T-helper 22 cell (primary cell): Measurements from ENCODE around the gene DNM3.

Experiments used
- DNase-seq: peaks from one replicate; pipeline ENCODE4 v3.0.0-alpha.2; 2020; ENCODE audit warnings: low read depth

DNM3 gene

DNA sequence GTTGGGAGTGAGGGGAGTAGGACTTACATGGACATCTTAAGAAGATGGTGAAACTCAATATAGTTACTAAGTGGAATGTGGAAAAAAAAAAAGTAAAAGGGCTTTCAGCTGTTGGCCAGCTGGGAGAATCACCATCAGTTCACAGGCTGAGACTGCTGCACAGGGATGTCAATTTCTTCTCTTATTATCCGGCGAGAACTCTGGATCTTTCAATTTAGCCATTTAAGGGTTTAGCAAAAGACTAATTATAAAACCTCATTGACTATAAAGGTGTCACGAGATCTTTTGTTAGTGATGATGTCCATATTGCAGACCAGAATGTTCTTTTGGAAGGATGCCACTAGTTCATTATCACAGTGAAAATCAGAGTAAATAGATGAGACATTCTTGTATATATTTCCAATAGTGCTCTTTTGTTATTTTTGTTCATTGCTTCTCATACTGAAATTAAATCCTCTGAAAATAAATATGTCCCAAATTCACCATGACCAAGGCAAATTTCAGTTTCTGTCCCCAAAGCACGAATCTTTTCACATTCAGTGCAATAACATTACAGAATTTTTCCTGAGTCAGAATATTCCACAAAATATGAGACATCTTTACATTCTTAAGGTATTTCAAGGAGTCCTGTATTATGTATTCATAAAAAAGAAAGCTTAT lies 266.1 kb downstream of the DNM3 start:
- DNase-seq = no peak

DNA sequence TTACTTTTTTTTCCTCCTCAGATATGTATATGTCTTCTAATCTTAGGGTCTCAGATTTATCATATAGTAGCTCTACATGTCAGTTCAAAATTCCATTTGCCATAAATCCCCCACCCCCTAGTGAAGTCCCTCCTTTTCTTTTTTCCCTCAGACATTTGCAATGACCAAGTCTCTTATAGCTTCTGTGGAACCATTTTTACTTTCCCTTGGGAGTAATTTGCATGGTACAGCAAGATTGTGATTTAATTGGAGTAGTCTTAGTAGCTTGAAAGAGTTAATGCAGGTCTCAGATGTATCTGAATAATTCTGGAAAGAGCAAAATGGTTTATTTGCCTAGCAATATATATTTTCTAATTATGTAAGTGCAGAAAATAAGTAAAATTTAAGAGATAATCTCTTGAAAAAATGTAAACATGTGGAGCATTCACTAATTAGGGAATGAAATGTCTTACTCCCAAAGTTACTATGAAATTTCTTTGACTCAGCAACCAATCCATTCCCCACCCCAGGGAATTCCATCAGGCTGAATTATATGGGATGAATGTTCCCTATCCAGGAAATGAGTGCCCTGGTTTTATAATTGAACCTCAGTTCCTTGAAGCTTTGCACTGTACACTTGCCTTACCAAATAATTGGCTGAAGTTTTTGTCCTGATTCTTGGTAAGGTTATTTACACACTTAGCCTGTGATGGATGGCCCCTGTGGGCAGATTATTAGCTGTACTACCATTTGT lies 267.0 kb downstream of the DNM3 start:
- no peak for DNase-seq

DNA sequence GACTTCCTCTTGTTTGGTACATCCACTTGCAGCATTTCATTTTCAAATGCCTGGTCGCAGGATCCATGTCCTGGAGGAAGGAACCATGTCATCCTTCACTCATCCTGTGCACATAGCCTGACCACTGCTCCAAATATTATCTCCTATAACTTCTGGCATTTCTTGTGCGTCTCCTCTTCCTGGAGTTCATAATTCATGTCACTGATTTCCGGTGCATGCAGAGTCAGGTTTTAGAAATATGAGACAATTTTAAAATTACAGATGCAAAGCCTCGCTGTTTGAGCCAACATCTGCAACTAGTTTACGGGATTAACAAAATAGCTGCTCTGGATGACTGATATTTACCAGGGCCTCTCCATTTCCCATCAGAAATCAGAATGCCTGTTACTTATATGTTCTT lies 268.1 kb downstream of the DNM3 start:
- no peak for DNase-seq

DNA sequence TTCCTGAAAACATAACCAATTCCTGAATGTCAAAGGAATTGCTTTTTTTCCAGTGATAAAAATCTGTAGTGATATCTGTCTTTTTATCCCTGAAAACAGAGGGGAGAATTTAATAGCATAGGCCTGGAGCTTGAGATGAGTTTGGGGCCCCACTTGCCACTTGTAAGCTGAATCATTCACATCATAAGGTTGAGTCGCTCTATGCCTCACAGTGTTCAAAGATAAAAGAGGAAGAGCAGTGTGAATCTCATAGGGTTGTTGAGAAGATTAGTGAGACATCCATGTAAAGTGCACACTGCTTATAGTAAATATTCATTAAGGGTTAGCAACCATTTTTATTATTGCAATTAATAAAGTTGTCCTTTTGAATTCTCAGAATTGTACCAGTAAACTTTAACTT lies 271.3 kb downstream of the DNM3 start:
- no peak for DNase-seq

DNA sequence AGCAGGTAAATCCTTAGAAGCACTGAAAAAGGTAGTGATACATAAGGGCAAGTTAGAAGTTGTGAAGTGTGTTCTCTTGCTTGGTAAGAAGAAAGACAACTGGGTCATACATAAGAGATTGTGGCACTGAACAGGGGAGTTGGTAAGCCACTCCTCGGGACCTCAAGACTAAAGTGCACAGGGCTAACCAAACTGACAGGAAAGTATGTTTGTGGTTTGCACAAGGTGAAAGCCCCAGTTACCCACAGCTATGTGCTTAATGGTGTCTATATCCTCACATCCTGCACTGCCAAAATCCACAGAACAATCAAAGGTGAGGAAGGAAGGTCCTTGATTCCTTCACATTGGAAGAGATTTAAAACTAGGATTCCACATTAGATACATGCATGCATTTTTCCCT lies 276.5 kb downstream of the DNM3 start:
- no peak for DNase-seq

DNA sequence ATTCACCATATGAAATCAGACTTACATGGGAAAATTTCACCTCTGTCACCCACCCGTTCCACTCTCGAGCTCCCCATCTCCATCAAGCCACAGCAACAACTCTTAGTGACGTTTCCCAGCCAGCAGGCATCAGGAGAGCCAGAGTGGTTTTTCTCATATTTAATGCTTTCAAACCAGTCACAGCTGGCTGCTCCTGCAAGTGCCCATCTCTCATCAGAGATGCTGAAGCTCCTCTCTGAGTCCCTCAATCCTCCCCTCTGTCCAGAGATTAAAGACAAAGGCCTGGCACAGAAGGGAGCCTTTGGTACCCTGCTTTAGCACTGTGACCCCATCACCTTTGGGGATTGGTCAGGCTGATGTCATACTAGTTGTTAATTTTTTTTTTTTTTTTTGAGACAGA lies 277.3 kb downstream of the DNM3 start:
- no peak for DNase-seq

DNA sequence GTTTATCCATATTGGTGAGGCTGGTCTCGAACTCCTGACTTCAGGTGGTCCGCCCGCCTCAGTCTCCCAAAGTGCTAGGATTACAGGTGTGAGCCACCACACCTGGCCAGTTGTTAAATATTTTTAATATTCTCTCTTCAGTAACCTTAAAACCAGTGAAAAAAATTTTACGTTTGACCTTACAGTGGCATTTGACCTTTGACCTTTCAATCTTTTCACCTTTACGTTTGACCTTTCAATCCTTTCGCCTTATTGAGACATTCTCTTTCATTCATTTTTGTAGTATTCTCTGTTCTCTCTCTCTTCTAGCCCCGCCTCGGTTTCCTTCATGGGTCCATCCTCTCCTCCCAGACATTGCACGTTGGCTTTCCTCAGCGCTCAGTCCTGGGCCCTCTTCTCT lies 277.9 kb downstream of the DNM3 start:
- DNase-seq = no peak

DNA sequence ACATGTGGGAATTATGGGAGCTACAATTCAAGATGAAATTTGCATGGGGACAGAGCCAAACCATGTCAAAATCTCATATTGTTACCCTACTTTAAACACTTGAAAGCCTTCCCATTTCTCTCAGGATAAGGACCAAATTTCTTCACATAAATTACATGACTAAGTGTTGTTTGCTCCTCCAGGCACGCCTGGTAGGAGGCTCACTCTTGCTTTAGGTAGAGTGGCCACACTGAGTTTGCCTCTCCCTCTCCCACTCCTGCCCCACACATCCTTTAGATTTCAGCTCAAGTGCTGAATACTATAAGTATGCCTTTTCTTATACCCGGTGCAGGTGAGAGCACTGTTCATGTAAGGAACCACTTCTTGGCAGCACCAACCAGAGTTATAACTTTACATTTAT lies 279.1 kb downstream of the DNM3 start:
- no peak for DNase-seq

DNA sequence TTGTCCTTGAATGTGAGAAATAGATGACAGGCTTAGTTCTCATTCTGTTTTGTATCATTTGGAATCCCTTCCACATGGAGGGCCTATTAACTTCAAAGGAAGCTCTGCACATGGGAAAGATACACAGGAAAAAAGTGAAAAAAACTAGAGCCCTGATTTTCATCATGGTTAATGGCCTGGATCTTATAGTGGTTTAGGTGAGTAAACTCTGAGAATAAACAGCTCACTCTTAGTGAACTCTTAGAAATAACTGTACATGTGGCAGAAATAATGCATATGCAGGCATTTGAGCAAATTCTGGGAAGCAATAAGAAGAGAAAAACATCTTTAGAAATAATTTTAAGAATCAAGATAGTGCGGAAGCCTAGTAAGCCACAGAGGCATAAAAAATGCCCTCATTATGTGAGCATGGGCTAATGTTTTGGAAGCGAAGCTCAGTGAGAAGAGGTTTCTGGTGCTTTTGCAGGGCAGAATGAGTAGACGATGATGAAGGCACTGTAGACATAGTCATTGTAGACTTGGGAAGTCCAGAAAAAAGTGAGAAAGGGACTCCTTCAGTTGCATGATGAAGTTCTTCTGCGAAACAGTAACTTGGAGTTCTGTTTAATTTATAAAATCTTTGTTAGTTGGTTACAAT lies 279.9 kb downstream of the DNM3 start:
- DNase-seq = no peak

DNA sequence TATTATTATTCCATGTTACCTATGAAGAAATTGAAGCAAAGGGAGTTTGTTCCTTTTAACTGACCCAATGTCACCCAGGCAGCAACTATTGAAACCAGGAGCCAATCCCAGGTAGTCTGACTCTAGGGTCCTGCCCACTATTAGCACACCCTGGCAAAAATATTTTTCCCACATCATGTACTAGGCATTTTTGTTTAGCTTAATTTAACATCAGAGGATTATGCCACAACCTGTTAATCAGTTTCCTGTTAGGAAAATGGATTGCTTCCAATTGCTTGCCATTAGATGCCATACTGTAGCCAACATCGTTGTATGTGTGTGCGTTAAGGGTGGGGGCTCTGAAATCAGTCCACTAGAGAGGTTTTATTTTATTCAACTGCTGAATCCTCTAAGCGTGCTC lies 281.1 kb downstream of the DNM3 start:
- DNase-seq = no peak

DNA sequence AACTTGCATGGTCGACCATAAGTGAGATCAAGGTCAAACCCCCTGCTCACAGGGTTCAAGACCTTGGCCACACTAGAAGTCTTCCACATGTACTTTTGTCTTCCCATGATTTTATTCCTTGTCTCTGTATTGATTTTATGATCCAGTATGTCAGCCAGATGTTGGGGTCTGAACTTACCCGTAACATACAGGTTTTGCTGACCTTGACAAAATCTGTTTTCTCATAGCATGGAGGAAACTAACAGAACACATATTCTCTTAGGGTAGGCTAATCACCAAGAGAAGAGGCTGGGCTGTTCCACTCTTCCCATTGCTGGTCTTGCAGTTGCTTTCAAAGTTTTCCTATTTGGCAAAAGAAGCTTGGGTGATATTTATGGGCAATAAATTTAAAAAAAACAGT lies 284.0 kb downstream of the DNM3 start:
- DNase-seq = no peak

DNA sequence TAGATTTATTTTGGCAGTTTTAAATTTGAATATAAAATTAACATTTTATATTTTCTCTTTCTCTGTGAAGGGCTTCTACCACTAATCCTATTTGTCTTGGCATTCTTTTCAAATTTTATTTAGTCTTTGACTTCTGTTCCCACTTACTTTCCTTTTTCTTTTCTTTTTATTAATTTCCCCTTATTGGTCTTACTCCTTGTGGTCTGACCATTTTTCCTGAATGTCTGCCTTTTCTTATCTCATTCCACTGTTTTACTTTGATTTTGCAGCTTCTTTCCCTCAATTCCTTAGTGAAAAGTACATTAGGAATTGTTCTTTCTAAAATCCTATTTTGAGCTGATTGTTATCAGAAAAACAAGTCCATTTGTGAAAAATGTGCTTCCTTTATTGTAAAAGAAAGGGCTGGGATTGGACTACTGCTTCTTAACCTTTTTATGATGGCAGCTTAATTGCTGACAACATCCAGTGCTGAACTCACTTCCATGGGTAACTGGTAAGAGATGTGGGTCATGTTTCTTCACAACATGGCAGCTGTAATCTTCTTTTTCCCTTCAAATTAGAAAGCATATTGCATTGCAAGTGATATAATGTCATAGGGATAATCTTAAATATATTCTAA lies 284.6 kb downstream of the DNM3 start:
- no peak for DNase-seq

DNA sequence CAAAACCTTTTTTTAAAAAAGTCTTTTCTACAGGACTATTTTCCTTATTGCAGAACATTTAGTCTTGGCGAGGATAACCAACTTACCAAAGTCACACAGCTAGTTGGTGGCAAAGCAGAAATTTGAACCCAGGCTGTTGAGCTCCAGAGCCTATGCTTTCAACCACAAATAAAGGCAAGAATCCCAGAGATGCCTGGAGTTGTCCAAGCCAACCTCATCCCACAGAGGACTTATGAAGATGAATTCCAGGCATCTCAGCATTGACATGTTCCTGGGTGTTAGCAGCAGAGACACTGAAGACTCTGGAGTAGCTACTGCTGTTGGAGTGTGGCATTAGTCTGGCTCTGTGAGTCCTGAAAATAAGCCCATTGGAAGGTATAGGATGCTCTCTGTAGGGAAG lies 291.5 kb downstream of the DNM3 start:
- no peak for DNase-seq

DNA sequence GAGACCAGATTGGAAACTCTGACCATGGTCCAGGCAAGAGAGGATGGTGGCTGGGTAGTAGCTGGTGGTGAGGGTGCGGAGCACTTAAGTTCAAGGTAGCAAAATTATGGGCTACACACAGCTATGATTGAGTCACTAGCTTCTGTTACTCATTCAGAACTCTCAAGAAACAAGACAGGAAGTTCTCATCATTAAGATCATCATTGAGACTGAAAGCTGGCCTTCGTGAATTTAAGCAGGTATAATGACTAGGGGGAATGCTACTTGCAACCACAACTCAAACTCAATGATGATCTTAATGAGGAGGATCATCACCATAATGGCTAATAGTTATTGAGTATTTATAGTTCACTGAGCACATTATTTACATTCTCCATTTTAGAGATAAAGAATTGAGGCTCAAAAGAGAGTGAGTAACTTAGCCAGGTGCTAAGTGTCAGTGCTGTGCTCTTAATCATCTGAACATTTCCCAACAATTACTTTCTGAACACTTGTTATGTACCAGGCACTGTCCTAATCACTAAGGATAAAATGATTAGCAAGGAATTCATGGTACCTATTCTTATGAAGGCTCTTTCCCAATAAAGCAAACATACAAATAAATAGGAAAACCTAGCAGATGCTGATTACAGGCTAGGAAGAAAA lies 292.9 kb downstream of the DNM3 start:
- no peak for DNase-seq

DNA sequence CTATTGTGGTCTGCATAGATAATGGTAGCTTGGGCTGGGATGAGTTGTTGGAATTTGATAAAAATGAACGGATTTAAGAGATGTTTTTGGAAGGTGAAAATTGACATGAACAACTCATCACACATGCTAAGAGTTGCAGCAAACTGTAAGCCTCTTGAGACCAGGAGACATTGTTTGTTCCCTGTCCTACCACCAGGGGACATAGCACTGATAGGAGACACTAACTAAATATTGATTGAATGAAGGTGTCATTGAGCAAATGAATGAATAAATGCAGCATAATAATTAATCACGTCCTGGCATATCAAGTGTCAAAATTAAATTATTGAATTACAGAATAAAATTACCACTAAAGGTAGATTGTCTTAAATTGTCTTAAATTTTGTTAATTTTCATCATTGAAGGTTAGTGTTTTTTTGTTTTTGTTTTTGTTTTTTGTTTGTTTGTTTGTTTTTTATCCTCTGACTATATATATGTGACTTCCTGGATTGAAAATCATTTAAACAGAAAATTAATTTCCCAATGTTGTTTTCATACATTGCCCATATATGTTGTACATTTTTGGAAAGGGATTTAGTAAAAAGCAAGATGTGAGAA lies 293.9 kb downstream of the DNM3 start:
- no peak for DNase-seq

DNA sequence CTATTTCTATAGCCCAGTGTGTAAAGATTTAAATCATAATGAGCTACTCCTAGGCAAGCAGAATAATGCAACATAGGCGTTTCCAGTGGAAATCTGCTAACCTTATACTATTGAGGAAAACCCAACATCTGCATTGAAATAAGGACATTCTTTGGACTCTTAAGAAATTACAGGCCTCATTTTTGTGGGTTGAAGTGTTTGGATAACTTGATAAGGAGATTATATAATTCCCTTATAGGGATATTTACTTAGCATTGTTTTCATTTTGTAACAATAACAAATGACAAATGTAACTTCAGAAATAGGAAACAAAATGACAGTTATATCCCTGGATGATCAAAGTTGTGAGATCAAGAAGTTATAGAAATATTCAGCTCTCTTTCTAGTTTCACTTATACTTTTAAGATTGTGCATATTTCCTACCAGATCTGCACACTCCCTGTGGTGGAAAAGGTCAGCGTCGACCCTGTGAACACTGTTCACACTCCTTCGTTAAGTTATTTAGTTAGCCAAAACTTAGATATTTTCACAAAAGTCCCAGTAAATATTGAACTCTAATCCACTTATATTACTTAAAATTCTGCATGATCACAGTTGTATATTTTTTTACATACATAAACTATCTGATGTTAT lies 294.8 kb downstream of the DNM3 start:
- no peak for DNase-seq

DNA sequence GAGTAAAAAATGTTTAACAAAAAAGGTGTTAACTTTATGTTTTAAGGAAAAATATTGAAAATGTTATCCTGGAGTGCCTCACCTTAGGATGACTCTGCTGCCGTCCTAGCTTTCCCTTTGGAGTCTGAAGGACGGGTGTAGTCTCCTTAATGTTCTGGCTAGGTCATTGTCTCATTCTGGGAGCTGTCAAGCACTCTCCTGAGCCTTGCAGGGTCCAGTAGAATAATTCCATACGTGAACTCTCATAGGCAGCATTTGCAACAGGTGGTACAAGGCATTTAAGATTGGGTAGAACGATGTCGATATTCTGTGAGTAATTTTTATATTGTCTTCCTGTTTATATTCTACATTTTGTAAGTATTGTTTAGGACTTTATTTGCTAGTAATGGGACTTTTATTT lies 295.6 kb downstream of the DNM3 start:
- no peak for DNase-seq

DNA sequence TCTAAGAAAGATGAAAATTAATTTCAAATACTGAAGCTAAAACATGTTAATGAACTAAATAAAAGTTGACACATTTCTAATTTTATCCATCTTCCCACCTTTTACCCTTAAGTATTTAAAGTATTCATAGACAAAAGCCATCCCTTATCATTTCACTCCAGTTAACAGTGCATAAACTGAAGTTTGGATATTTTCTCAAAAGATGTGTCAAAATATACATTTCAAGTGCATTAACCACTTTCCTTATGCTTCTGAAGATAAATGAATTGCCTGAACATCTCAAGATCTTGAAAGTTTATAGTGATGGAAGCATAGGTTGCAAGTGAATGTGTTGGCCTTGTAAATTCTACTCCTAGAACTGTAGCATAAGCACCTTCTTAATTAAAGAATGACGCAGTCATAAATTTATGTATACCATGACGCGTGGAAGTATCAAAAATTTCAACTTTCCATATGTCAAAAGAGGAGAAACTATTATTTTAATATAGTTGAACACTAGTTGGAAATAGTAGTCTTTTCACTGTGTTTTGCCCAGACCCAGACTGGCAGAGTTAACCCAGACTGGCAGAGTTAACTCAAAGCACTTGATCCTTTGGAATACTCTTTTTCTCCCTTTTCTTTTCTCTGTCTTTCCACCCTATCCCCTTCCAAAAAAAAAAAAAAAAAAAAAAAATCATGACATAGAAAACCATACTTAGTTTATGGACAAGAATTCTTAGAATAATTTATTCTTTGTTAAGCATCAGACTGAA lies 296.6 kb downstream of the DNM3 start:
- no peak for DNase-seq

DNA sequence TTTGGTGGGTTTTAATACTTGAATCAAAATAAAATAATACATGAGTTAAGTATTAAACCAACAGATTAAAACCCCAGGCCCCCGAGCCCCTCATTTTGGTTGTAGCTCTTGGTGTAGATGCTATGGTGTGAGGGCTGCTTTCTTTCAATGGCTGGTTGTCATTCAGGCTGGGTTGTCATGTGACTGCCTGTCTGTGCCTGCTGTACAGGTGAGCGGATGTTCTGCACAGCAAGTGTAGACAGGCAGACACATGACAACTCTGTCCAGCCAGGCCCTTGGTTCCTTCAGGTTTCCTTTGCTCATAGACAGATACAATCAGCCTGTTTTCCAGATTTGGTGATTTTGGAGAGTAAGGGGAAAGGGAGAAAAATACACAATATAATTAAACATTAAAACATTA lies 297.3 kb downstream of the DNM3 start:
- no peak for DNase-seq

DNA sequence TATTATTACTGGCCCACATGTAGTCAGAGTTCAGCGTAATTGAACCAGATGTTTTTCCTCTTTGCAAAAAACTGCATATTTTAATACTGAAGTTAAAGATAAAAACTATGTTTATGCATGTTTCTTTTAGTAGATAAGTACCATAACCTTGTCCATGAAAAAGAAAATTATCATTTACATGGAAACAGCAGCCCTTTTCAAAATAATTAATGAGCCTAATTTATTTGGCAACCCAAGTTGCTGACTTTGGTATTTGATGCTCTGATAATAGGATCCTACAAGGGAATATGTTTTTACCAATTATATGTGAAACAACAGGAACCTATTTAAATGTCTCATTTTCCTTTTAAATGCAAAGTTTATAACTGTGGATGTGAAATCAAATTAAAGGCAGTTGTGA lies 297.9 kb downstream of the DNM3 start:
- DNase-seq = no peak

DNA sequence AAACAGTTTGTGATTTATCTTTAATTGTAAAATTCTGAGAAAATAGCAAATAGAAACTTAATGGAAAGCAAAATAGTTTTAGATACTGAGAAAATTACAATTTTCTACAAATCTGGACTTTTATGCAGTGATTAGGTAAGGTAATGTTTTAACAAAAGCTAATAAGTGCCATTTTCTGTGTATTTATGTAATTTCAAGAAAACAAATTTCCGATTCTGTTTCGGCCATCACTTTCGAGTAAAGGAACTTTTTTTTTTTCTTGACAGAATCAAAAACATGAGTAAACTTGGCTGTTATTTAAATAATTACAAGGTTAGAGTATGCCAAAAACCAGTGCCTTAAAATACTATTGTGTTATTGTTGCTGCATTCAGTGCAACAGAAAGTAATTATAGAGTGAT lies 298.8 kb downstream of the DNM3 start:
- DNase-seq = no peak
